HEK293T (cell line): ENCODE measurements around the gene TRMT61B.

Experiments used
- CTCF ChIA-PET: fragments of 350-600 bp; formaldehyde crosslinking; extraction: SDS; loops from one replicate; lab custom pipeline; 2021; ENCODE audit warnings: antibody characterized with exemption, inconsistent platforms; lab: Yijun Ruan, JAX
- POLR2A ChIA-PET: fragments of 350-600 bp; formaldehyde crosslinking; extraction: SDS; loops from one replicate; lab custom pipeline; 2020; ENCODE audit warnings: antibody characterized with exemption, inconsistent platforms; lab: Yijun Ruan, JAX
- DNase-seq: peaks from one replicate; pipeline ENCODE4 v3.0.0; 2012; ENCODE audit warnings: mixed read lengths; ENCODE audit errors: extremely low spot score
- ARNT ChIP-seq: fragments of 450-650 bp; IDR thresholded peaks from 2 replicates; pipeline ENCODE4 v1.6.1; 2017; ENCODE audit warnings: mild to moderate bottlenecking
- BHLHE40 ChIP-seq: fragments of 450-650 bp; IDR thresholded peaks from 2 replicates; pipeline ENCODE4 v1.6.1; 2016; ENCODE audit warnings: mild to moderate bottlenecking, moderate library complexity, borderline replicate concordance
- CTBP1 ChIP-seq: fragments of 450-650 bp; IDR thresholded peaks from 2 replicates; pipeline ENCODE4 v1.6.1; 2016; ENCODE audit warnings: borderline replicate concordance
- ELF4 ChIP-seq: fragments of 450-650 bp; IDR thresholded peaks from 2 replicates; pipeline ENCODE4 v1.6.1; 2017; ENCODE audit warnings: antibody characterized with exemption
- FOXA1 ChIP-seq: fragments of 450-650 bp; IDR thresholded peaks from 2 replicates; pipeline ENCODE4 v1.6.1; 2016; ENCODE audit warnings: mild to moderate bottlenecking
- FOXK2 ChIP-seq: fragments of 450-650 bp; IDR thresholded peaks from 2 replicates; pipeline ENCODE4 v1.6.1; 2016; ENCODE audit warnings: mild to moderate bottlenecking
- FOXM1 ChIP-seq: fragments of 450-650 bp; IDR thresholded peaks from 2 replicates; pipeline ENCODE4 v1.6.1; 2017; ENCODE audit warnings: mild to moderate bottlenecking, borderline replicate concordance
- HDGF ChIP-seq: fragments of 450-650 bp; IDR thresholded peaks from 2 replicates; pipeline ENCODE4 v1.6.1; 2017; ENCODE audit warnings: antibody characterized with exemption, borderline replicate concordance
- L3MBTL2 ChIP-seq: fragments of 450-650 bp; conservative IDR thresholded peaks from 2 replicates; pipeline ENCODE4 v1.6.1; 2016; ENCODE audit warnings: mild to moderate bottlenecking
- LEF1 ChIP-seq: fragments of 450-650 bp; IDR thresholded peaks from 2 replicates; pipeline ENCODE4 v1.6.1; 2017; ENCODE audit warnings: mild to moderate bottlenecking, borderline replicate concordance
- NFRKB ChIP-seq: fragments of 450-650 bp; IDR thresholded peaks from 2 replicates; pipeline ENCODE4 v1.6.1; 2016; ENCODE audit warnings: mild to moderate bottlenecking, moderate library complexity
- SP1 ChIP-seq: fragments of 450-650 bp; IDR thresholded peaks from 2 replicates; pipeline ENCODE4 v1.6.1; 2017
- SUZ12 ChIP-seq: fragments of 450-650 bp; IDR thresholded peaks from 2 replicates; pipeline ENCODE4 v1.6.1; 2016; ENCODE audit warnings: mild to moderate bottlenecking
- TARDBP ChIP-seq: fragments of 450-650 bp; IDR thresholded peaks from 2 replicates; pipeline ENCODE4 v1.6.1; 2016
- ZNF384 ChIP-seq: fragments of 450-650 bp; IDR thresholded peaks from 2 replicates; pipeline ENCODE4 v1.6.1; 2016
- TF ChIP-seq, protein P1 (sequence below): fragments of 450-650 bp; IDR thresholded peaks from 2 replicates; pipeline ENCODE4 v1.6.1; 2016

TRMT61B gene

GRCh38 chr2:28906376-28906775 lies 36.3 kb upstream of the TRMT61B start:
- no peak for DNase-seq
- ChIA-PET CTCF (no interaction called here), POLR2A (interaction anchor here (1.7 kb wide), 1 partner anchor 12 kb away, joined by 5 read pairs; the partner anchor contains the start of gene WDR43)
- no peak for TF ChIP-seq FOXK2
- no peak for TF ChIP-seq FOXM1
- no peak for TF ChIP-seq L3MBTL2
- no peak for TF ChIP-seq NFRKB
- no peak for TF ChIP-seq ZNF384
- no peak for TF ChIP-seq CTBP1
- TF ChIP-seq BHLHE40: no peak
- TF ChIP-seq SUZ12: no peak
- no peak for TF ChIP-seq TARDBP
- TF ChIP-seq LEF1: no peak
- no peak for TF ChIP-seq ARNT
- TF ChIP-seq, protein P1, sequence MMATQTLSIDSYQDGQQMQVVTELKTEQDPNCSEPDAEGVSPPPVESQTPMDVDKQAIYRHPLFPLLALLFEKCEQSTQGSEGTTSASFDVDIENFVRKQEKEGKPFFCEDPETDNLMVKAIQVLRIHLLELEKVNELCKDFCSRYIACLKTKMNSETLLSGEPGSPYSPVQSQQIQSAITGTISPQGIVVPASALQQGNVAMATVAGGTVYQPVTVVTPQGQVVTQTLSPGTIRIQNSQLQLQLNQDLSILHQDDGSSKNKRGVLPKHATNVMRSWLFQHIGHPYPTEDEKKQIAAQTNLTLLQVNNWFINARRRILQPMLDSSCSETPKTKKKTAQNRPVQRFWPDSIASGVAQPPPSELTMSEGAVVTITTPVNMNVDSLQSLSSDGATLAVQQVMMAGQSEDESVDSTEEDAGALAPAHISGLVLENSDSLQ: no peak
- no peak for TF ChIP-seq ELF4
- no peak for TF ChIP-seq HDGF
- TF ChIP-seq SP1: no peak
- no peak for TF ChIP-seq FOXA1

- ChIA-PET POLR2A (interaction anchor here (1.7 kb wide), 1 partner anchor 11 kb away, joined by 5 read pairs; the partner anchor contains the start of gene WDR43), CTCF (interaction anchor here (0.6 kb wide), 1 partner anchor 8 kb away, joined by 3 read pairs; no protein-coding TSS in a partner anchor)
- TF ChIP-seq ELF4: no peak
- no peak for DNase-seq
Observed at GRCh38 chr2:28905533-28905932, 35.4 kb upstream of the TRMT61B start.

- CTCF ChIA-PET: interaction anchor here (0.6 kb wide), 1 partner anchor 9 kb away, joined by 3 read pairs; no protein-coding TSS in a partner anchor
- no peak for DNase-seq
- POLR2A ChIA-PET: interaction anchor here (1.7 kb wide), 1 partner anchor 10 kb away, joined by 5 read pairs; the partner anchor contains the start of gene WDR43
- TF ChIP-seq, protein P1: no peak
- TF ChIP-seq FOXK2 (no peak), NFRKB (no peak), ZNF384 (no peak), L3MBTL2 (no peak), CTBP1 (no peak), SUZ12 (no peak), ARNT (no peak), FOXA1 (no peak), TARDBP (no peak), LEF1 (no peak)
Observed at GRCh38 chr2:28904802-28905457, 34.8 kb upstream of the TRMT61B start.

DNA sequence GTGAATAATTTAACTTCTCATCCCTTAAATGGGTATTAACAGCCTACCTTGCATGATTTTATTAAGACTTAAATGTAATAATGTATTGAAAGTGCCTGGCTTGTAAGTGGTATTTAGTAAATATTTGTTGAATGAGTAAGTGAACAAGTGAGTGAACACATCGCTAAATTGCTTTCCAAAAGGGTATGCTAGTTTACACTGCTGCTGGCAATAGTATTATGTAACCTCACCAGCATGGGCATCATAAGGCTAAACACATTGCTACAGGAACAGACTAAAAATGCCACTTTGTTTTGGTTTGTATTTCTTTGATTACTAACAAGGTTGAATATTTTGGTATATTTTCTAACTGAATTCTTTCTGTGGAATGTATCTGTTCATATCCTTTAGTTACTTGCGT lies 34.2 kb upstream of the TRMT61B start:
- DNase-seq: no peak
- TF ChIP-seq FOXA1 (no peak), ELF4 (no peak), HDGF (no peak), SP1 (no peak), BHLHE40 (no peak), SUZ12 (no peak), NFRKB (no peak), ZNF384 (no peak), TARDBP (no peak), L3MBTL2 (no peak), CTBP1 (no peak), FOXM1 (no peak), LEF1 (no peak), ARNT (no peak), FOXK2 (no peak)
- CTCF ChIA-PET: no interaction called here
- POLR2A ChIA-PET: no interaction called here

GRCh38 chr2:28902584-28902983 lies 32.5 kb upstream of the TRMT61B start:
- no peak for DNase-seq
- POLR2A ChIA-PET: no interaction called here
- CTCF ChIA-PET: no interaction called here
- TF ChIP-seq BHLHE40 (no peak), TARDBP (no peak), ZNF384 (no peak), SP1 (no peak), CTBP1 (no peak), ARNT (no peak), FOXA1 (no peak), ELF4 (no peak), FOXK2 (no peak), SUZ12 (no peak), LEF1 (no peak), HDGF (no peak), FOXM1 (no peak), NFRKB (no peak), L3MBTL2 (no peak)
- TF ChIP-seq, protein P1: no peak

- ChIA-PET POLR2A (no interaction called here), CTCF (no interaction called here)
- no peak for TF ChIP-seq FOXK2
- TF ChIP-seq BHLHE40: no peak
- TF ChIP-seq SUZ12: no peak
- TF ChIP-seq ZNF384: no peak
- TF ChIP-seq ELF4: no peak
- DNase-seq: no peak
Observed at GRCh38 chr2:28901841-28902240, 31.7 kb upstream of the TRMT61B start.
